ENCODE results near the gene PCDHA7. TPM values are rescaled to one million over a fixed set of nuclear protein-coding genes. Genes with fewer than 3 reads are reported as not detected.

The PCDHA7 gene
- total RNA-seq, 4 donors from 2014 or later, result 0.17 to 1.0 (median 0.37) TPM

DNA sequence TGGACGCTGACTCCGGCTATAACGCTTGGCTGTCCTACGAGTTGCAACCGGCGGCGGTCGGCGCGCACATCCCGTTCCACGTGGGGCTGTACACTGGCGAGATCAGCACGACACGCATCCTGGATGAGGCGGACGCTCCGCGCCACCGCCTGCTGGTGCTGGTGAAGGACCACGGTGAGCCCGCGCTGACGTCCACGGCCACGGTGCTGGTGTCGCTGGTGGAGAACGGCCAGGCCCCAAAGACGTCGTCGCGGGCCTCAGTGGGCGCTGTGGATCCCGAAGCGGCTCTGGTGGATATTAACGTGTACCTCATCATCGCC lies 43.2 kb downstream of the PCDHA7 start:
- WGBS, result no CpG with 5 or more reads among the region's 37 CpGs
- intact Hi-C loops (cut with DNase I), result no loop called here
- no peak overlapping the region for H3K4me3 ChIP-seq
- DNase-seq (ENCODE audit: extremely low spot score), result no peak
- H3K4me1 ChIP-seq, result no peaks in the 10 kb centered on the region
- H3K27me3 ChIP-seq, result peaks cover 0 to 68% (median 5%) of the 10 kb centered on the region in 4 donors
- peaks cover 0 to 33% (median 14%) of the 10 kb centered on the region in 4 donors for H3K9me3 ChIP-seq
- H3K36me3 ChIP-seq, result no peaks in the 10 kb centered on the region
- no peak for TF ChIP-seq EP300 (IDR thresholded peaks at IDR 0.05)
- TF ChIP-seq POLR2A (IDR thresholded peaks at IDR 0.05; ENCODE audit: low read depth), result no peak
- TF ChIP-seq, protein P1, sequence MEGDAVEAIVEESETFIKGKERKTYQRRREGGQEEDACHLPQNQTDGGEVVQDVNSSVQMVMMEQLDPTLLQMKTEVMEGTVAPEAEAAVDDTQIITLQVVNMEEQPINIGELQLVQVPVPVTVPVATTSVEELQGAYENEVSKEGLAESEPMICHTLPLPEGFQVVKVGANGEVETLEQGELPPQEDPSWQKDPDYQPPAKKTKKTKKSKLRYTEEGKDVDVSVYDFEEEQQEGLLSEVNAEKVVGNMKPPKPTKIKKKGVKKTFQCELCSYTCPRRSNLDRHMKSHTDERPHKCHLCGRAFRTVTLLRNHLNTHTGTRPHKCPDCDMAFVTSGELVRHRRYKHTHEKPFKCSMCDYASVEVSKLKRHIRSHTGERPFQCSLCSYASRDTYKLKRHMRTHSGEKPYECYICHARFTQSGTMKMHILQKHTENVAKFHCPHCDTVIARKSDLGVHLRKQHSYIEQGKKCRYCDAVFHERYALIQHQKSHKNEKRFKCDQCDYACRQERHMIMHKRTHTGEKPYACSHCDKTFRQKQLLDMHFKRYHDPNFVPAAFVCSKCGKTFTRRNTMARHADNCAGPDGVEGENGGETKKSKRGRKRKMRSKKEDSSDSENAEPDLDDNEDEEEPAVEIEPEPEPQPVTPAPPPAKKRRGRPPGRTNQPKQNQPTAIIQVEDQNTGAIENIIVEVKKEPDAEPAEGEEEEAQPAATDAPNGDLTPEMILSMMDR (IDR thresholded peaks at IDR 0.05), result no peak
- TF ChIP-seq POLR2AphosphoS5 (IDR thresholded peaks at IDR 0.05), result no peak
- H3K27ac ChIP-seq (replicated peaks in 1 of 4), result no peak overlapping the region

DNA sequence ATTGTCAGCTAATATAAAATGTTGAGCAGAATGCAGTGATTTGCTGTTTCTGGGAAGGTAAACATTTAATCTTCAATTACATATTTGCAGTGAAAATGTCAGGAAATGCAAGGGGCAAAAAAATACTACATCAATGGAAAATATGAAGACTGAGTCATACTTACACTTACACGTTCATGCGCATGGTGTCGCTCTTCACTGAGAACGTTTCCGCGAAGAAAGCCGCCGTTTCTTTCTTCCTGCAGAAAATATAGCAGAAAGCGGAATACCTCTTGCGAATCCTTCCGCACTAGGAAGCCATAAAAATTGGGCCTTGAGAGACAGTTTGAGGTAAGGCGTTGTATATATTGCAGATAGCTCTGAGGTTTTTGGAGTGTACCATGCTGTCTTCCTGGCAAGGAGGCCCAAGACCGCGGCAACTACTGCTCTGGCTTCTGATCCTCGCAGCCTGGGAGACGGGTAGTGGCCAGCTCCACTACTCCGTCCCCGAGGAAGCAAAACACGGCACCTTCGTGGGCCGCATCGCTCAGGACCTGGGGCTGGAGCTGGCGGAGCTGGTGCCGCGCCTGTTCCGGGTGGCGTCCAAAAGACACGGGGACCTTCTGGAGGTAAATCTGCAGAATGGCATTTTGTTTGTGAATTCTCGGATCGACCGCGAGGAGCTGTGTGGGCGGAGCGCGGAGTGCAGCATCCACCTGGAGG lies 48.0 kb downstream of the PCDHA7 start, which contains the start of gene PCDHA13:
Gene PCDHA13 (plus strand): TSS at position 236 of the 702 bp plus-strand sequence. CDS start 145 bp downstream, at position 381.
- no peak for DNase-seq (ENCODE audit: extremely low spot score)
- Histone ChIP-seq H3K27ac (replicated peaks in 1 of 4) (peak within 1 kb of the TSS in 3 of 4 donors; percentile 7 to 24 (median 9)), H3K27me3 (peaks cover 0 to 51% (median 0%) of the 10 kb centered on the region in 4 donors), H3K4me3 (peak within 1 kb of the TSS; percentile 41 to 56 (median 49)), H3K4me1 (peaks cover 0 to 14% (median 8%) of the 10 kb centered on the region in 4 donors), H3K36me3 (no peaks in the 10 kb centered on the region), H3K9me3 (peaks cover 0 to 35% (median 11%) of the 10 kb centered on the region in 4 donors)
- 15% methylated on average over 22 of the region's 35 CpGs for WGBS
- TF ChIP-seq EP300 (IDR thresholded peaks at IDR 0.05) (no peak), POLR2A (IDR thresholded peaks at IDR 0.05; ENCODE audit: low read depth) (no peak)
- TF ChIP-seq, protein P1 (IDR thresholded peaks at IDR 0.05), result peak; percentile 40 to 65 (median 57)
- intact Hi-C loops (cut with DNase I), result loop anchor here (1.0 to 5.0 kb wide), 2 partner anchors 45 to 159 kb away; partner anchors contain the start of gene PCDHAC1

DNA sequence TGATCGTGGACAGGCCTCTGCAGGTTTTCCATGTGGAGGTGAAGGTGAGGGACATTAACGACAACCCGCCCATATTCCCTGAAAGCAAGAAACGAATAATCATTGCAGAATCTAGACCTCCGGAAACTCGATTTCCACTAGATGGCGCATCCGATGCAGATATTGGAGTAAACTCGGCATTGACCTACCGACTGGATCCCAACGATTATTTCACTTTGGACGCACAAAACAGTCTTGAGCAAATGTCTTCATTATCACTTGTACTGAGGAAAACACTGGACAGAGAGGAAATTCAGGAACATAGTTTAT lies 48.5 kb downstream of the PCDHA7 start:
- 16% methylated on average over 12 of the region's 12 CpGs for WGBS
- intact Hi-C loops (cut with DNase I), result loop anchor here (1.0 to 5.0 kb wide), 2 partner anchors 45 to 159 kb away; partner anchors contain the start of gene PCDHAC1
- no peak for DNase-seq (ENCODE audit: extremely low spot score)
- Histone ChIP-seq H3K4me1 (peaks cover 0 to 14% (median 8%) of the 10 kb centered on the region in 4 donors), H3K27ac (replicated peaks in 1 of 4) (peak overlapping the region in 2 of 4 donors; percentile 9 to 24), H3K9me3 (peaks cover 0 to 30% (median 8%) of the 10 kb centered on the region in 4 donors), H3K27me3 (peaks cover 0 to 46% (median 0%) of the 10 kb centered on the region in 4 donors), H3K36me3 (no peaks in the 10 kb centered on the region), H3K4me3 (peak overlapping the region; percentile 41 to 56 (median 49))
- TF ChIP-seq EP300 (IDR thresholded peaks at IDR 0.05), result no peak
- no peak for TF ChIP-seq POLR2AphosphoS5 (IDR thresholded peaks at IDR 0.05)
- TF ChIP-seq, protein P1 (IDR thresholded peaks at IDR 0.05), result peak; percentile 24 to 51 (median 41)

DNA sequence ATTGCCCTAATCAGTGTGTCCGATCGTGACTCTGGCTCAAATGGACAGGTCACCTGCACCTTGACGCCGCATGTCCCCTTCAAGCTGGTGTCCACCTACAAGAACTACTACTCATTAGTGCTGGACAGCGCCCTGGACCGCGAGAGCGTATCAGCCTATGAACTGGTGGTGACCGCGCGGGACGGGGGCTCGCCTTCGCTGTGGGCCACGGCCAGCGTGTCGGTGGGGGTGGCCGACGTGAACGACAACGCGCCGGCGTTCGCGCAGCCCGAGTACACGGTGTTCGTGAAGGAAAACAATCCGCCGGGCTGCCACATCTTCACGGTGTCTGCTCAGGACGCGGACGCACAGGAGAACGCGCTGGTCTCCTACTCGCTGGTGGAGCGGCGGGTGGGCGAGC lies 49.3 kb downstream of the PCDHA7 start:
- no peak overlapping the region for H3K27ac ChIP-seq (replicated peaks in 1 of 4)
- peaks cover 0 to 25% (median 7%) of the 10 kb centered on the region in 4 donors for H3K9me3 ChIP-seq
- 54% methylated on average over 29 of the region's 41 CpGs for WGBS
- peaks cover 0 to 14% (median 8%) of the 10 kb centered on the region in 4 donors for H3K4me1 ChIP-seq
- no peak for DNase-seq (ENCODE audit: extremely low spot score)
- no peak overlapping the region for H3K4me3 ChIP-seq
- H3K27me3 ChIP-seq, result peaks cover 0 to 38% (median 0%) of the 10 kb centered on the region in 4 donors
- no peaks in the 10 kb centered on the region for H3K36me3 ChIP-seq
- intact Hi-C loops (cut with DNase I), result loop anchor here (5.0 kb wide), 1 partner anchor 44 kb away; the partner anchor contains the start of gene PCDHAC1
- TF ChIP-seq, protein P1 (IDR thresholded peaks at IDR 0.05), result no peak
- TF ChIP-seq EP300 (IDR thresholded peaks at IDR 0.05), result no peak
- no peak for TF ChIP-seq POLR2A (IDR thresholded peaks at IDR 0.05; ENCODE audit: low read depth)
- no peak for TF ChIP-seq POLR2AphosphoS5 (IDR thresholded peaks at IDR 0.05)

Data from esophagus muscularis mucosa (tissue), 4 donors.